Measurements from ENCODE around the gene NUAK1.

The NUAK1 gene

GRCh38 chr12:106126441-106127337, 12.1 kb downstream of the NUAK1 start:
- DNase-seq (ENCODE audit: low read depth in 1 of 2, low spot score in 1 of 2), result no peak
- Histone ChIP-seq H3K27ac (replicated peaks) (no peak overlapping the region), H3K4me3 (replicated peaks; ENCODE audit: insufficient read depth, low read length) (no peak overlapping the region), H3K27me3 (ENCODE audit: insufficient read depth, poor library complexity, severe bottlenecking) (no peaks in the 10 kb centered on the region)
- no peak for TF ChIP-seq GABPA (IDR thresholded peaks at IDR 0.05; ENCODE audit: low read depth)
- no peak for TF ChIP-seq POLR2AphosphoS5 (IDR thresholded peaks at IDR 0.05; ENCODE audit: low read depth)
- TF ChIP-seq SPI1 (IDR thresholded peaks at IDR 0.05; ENCODE audit: borderline replicate concordance, low read depth), result no peak
- TF ChIP-seq CTCF (IDR thresholded peaks at IDR 0.05; ENCODE audit: insufficient read depth, low read length), result no peak
- no peak for TF ChIP-seq REST (IDR thresholded peaks at IDR 0.05; ENCODE audit: insufficient replicate concordance, low read depth)

GRCh38 chr12:106125351-106126095, 13.2 kb downstream of the NUAK1 start:
- TF ChIP-seq POLR2AphosphoS5 (IDR thresholded peaks at IDR 0.05; ENCODE audit: low read depth) (no peak), CTCF (IDR thresholded peaks at IDR 0.05; ENCODE audit: insufficient read depth, low read length) (no peak), REST (IDR thresholded peaks at IDR 0.05; ENCODE audit: insufficient replicate concordance, low read depth) (no peak), SPI1 (IDR thresholded peaks at IDR 0.05; ENCODE audit: borderline replicate concordance, low read depth) (no peak)
- H3K27ac ChIP-seq (replicated peaks), result no peak overlapping the region
- no peak for DNase-seq (ENCODE audit: low read depth in 1 of 2, low spot score in 1 of 2)
- H3K4me3 ChIP-seq (replicated peaks; ENCODE audit: insufficient read depth, low read length), result no peak overlapping the region
- H3K27me3 ChIP-seq (ENCODE audit: insufficient read depth, poor library complexity, severe bottlenecking), result no peaks in the 10 kb centered on the region

GRCh38 chr12:106123551-106124081, 15.1 kb downstream of the NUAK1 start:
- Histone ChIP-seq H3K27me3 (ENCODE audit: insufficient read depth, poor library complexity, severe bottlenecking) (no peaks in the 10 kb centered on the region), H3K27ac (replicated peaks) (no peak overlapping the region), H3K4me3 (replicated peaks; ENCODE audit: insufficient read depth, low read length) (no peak overlapping the region)
- no peak for DNase-seq (ENCODE audit: low read depth in 1 of 2, low spot score in 1 of 2)
- TF ChIP-seq CTCF (IDR thresholded peaks at IDR 0.05; ENCODE audit: insufficient read depth, low read length), result no peak
